NCI-H2107 treated with DMSO at 0.1 percent for 48 hours (cell line): ENCODE results near the gene ALDOA.
"Not testable (repeated sequence)": the region's sequence is repeated elsewhere in the genome, so short reads cannot be mapped to it uniquely, and the experiment has no call there.

Experiments
- DNase-seq: peaks from one replicate; lab custom pipeline; 2025; ENCODE audit not compliant: unreplicated experiment; lab: John Stamatoyannopoulos, UW

ALDOA gene

DNA sequence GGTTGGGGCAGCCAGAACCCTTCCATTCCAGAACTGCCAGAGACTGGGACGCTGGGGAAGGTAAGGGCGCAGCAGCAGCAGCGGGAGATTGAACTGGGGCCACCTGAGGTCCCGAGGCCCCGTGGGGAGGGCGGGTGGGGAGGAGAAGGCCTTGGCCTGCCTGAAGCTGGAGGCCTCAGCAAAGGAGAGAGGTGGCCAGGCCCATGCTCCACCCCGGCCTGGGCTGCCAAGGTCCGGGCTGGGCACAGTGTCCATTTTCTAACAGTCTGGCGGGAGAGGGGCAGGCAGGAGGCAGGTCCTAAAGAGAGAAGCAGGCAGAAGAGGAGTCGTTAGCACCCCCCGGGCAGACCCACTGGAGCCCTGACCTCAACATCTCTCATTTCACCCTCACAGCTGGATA is 48.9 kb downstream of the ALDOA start:
- no peak for DNase-seq

- DNase-seq = not testable (repeated sequence)
Measured at GRCh38 chr16:30114833-30115232, 49.3 kb downstream of the ALDOA start.

DNA sequence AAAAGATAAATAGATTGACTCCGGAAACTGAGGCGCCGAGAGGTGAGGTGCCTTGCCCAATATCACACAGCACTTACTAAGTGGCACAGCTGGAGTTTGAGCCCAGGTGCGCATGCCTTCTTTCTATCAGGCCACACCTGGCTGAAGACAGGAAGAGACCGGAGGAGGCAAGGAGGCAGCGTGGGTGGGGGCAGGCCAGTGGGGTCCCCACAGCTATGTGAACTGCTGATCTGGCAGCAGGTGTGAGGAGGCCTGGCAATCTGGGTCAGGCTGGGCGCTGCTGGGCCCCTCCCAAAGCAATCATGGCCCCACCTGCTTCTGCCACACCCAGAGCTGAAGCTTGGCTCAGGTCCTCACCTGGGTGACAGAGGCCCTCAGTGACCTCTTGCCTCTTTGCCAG is 49.7 kb downstream of the ALDOA start:
- no peak for DNase-seq

DNA sequence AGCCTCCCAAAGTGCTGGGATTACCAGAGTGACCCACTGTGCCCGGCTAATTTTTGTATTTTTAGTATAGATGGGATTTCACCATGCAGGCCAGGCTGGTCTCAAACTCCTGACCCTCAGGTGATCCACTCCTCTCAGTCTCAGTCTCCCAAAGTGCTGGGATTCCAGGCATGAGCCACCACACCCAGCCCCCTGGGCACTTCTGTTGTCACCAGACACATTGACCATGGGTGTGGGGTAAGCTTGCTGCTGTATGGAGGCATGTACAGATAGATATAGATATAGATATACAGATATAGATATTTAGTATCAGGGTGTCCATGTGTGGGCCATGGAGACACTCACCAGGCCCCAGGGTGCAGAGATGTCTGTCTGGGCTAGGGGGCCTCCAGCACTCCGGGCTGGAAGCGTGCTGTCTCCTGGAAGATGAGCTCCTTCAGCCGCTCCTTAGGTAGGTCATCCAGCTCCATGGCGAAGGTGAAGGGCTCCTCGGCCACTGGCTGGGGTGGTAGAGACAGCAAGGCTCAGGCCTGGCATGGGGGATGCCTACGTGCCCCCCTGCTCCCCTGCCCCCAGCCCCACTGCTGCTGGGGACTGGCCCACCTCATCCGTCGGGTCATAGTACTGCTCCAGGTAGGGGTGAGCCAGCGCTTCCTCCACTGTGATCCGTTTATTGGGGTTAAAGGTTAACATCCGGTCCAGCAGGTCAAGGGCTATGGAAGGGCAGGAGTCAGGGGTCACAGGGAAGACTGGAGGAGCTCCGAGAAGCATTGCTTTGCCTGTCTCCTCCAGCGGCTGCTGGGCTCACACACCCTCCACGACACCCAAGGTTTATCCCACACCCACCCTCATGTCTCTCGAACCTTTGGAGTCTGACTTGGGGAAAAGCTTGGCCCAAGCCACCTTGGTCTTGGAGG is 51.0 kb downstream of the ALDOA start:
- no peak for DNase-seq

DNA sequence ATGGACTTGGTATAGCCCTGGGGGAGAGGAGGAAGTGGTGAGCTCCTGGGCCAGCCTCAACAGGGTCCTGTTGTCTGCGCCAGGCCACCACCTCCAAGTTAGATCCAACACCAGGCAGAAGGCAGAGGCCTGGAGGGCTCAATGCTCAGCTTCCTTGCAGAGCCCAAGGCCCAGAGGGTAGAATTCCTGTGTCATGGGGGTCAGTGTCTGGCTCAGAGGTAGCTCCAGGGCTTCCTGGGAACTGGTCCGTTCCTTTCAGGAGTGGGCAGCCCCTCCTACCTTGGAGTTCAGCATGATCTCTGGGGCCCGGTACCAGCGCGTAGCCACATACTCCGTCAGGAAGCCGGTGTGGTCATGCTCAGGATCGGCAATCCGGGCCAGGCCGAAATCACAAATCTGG is 52.2 kb downstream of the ALDOA start:
- DNase-seq = no peak

DNA sequence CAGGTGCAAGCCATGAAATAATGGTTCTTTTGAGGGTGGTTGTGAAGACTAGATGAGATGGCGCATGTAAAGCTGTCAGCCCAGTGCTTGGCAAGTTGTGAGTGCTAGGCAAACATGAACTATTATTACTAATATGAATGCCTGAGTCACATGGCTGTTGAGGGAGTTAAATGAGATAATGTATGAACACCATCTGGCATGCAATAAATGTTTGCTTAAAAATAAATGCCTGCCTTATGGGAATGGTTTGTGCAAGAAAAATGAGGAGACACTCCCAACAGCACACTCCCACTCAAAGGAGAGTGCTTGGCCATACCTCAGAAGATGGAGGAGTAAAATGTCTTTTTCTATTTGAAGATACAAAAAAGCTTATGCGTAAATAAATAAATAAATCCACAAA is 53.9 kb downstream of the ALDOA start:
- no peak for DNase-seq
